GM18909 (cell line): ENCODE measurements around the gene NOTCH1.

Experiments
- ATAC-seq: cut with Tn5 transposase; IDR thresholded peaks from one replicate; pipeline ENCODE4 v1.9.1; 2021; ENCODE audit warnings: mild to moderate bottlenecking; ENCODE audit not compliant: unreplicated experiment, poor library complexity

NOTCH1 gene

DNA sequence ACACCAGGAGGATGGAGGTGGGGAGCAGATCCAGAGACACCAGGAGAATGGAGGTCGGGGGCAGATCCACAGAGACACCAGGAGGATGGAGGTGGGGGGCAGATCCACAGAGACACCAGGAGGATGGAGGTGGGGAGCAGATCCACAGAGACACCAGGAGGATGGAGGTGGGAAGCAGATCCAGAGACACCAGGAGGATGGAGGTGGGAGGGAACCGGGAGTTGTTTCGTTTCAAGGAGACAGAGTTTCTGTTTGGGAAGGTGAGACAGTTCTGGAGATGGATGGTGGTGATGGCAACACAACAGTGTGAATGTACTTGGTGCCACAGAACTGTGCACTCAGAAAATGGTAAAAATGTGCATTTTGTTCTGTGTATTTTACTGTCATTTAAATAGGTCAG lies 97.2 kb downstream of the NOTCH1 start:
- no peak for ATAC-seq

DNA sequence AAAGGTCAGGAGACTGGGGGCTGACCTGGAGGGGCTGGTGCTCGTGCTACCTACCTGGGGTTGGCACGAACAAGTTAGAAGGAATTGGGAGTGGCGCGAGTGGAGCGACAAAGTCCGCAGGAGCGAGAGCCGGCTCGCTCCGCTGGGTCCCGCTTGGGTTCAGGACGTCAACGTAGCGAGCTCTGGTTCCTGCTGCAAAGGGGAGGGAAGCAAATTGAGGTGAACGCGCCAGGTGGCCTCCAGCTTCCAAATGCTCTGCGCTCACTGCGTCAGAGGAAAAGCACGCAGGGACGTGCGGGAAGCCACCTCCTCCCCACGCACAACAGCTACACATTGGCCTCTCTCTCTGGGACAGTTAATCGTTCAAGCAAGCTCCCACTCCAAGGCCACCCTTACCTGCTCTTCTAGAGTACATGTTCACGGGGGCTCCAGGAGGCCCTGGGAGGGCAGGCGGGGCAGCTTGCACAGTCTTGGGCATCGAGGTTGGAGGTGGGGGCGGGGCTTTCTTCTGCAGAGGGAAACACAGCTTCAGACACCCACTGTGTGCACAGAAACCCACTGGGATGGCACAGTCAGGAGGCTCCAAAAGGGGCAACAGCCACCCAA lies 98.6 kb downstream of the NOTCH1 start:
- no peak for ATAC-seq

DNA sequence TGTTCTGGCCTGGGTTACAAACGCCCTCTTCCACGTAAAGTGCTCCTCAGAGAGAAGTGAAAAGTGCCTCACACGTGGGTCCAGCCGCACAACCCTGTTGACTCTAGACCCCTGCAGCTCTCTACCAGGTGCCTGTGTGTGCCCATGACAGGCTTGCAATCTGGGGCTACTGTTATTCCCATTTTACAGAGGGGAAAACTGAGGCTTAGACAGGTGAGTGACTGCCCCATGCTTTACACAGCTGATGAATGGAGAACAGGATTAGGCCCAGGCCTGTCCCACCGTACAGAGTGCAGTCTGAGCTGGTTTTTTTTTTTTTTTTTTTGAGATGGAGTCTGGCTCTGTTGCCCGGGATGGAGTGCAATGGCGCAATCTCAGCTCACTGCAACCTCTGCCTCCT lies 100.0 kb downstream of the NOTCH1 start:
- no peak for ATAC-seq
